NCI-H1092 treated with DMSO at 0.1 percent for 48 hours (cell line): ENCODE measurements around the gene WDR54.

Experiments used
- DNase-seq: peaks from one replicate; lab custom pipeline; 2025; lab: John Stamatoyannopoulos, UW

WDR54 gene, protein sequence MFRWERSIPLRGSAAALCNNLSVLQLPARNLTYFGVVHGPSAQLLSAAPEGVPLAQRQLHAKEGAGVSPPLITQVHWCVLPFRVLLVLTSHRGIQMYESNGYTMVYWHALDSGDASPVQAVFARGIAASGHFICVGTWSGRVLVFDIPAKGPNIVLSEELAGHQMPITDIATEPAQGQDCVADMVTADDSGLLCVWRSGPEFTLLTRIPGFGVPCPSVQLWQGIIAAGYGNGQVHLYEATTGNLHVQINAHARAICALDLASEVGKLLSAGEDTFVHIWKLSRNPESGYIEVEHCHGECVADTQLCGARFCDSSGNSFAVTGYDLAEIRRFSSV

DNA sequence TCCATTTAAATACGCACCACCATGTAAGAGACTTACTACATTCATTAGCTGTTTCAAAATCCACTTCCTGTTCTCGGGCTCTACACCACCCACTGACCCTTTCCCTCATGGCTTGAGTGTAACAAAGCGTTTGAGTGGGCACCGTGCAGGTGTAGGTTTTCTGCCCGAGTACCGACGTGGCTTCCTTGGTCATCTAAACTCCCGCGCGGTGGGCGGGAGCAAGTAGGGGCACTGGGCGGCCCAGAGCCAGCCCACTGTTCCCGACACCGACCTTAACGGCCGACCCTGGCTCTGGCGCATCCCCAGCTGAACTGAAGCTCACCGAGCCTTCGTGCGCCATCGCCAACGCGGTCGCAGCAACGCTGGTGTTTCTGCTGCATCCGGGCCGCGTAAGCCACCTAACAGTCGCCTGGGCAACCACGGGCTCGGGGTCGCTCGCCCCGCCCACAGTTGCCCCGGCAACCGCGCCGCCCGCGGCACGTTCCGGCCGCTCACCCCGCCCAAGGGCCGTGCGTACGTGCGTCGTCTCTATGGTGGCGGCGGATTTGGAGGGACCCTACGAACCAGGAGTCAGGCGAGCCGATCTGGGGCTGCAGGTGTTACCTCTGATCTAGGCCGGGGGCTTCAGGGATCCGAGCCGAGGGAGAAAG lies at the start of gene WDR54, which contains the start of gene C2orf81:
Gene WDR54 (plus strand): TSS at position 510 of the 650 bp plus-strand sequence. CDS start 424 bp downstream, outside the sequence.
Gene C2orf81 (minus strand): TSS at position 399 of the 650 bp plus-strand sequence. CDS start 59 bp downstream, at position 340.
- DNase-seq: peak; percentile 90

- DNase-seq: no peak
These were observed 48.9 kb upstream of the WDR54 start for GRCh38 chr2:74372674-74373073.

DNA sequence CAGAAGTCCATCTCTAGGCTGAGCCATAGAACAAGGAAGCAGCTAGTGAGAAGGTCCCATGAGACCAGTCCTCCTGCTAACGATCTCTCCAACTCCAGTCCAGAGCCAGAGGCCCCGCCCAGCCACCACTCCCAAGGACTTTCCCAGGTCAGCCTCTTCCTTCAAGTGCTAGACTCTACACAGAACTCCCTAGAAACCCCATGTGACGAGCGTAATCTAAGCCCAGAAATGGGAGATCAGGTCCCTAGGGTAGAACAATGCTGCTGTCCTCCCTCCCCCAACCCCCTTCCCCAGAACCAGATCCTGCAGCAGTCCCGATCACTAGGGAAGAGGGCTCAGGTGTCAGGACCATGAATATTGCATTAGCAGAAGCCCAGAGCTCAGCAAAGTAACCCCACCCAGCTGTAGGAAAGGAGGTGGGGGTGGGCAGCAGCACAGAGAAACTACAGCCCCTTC lies 48.3 kb upstream of the WDR54 start:
- peak; percentile 1 for DNase-seq

DNA sequence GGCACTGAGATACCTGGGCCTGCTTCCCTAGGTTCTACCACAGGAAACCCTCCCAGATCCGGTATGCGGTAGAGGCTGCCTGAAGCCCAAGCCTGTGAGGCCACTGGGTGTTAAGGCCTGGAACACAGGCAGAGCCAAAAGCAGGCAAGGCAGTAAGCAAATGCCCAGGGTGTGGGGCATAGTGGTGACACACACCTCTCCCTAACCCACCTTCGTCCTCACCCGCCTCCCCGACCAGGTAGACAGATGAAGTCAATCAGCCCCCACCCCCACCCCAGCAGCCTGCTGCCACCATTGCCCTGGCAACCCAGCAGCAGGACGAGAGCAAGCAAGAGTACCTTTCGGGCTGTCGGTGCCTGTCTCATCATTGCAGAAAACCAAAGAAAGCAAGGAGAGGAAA lies 47.5 kb upstream of the WDR54 start:
- no peak for DNase-seq

- DNase-seq: peak; percentile 90
These were observed 46.9 kb upstream of the WDR54 start for GRCh38 chr2:74374509-74375205.

GRCh38 chr2:74375838-74376237 lies 45.7 kb upstream of the WDR54 start:
- no peak for DNase-seq

- no peak for DNase-seq
These were observed 43.5 kb upstream of the WDR54 start for GRCh38 chr2:74378007-74378406.

GRCh38 chr2:74379851-74380789 lies 41.4 kb upstream of the WDR54 start, which contains the start of gene DCTN1:
TSS of gene DCTN1 (minus strand) at chr2:74380311. CDS start at chr2:74380037, 274 bp downstream.
- no peak for DNase-seq

DNA sequence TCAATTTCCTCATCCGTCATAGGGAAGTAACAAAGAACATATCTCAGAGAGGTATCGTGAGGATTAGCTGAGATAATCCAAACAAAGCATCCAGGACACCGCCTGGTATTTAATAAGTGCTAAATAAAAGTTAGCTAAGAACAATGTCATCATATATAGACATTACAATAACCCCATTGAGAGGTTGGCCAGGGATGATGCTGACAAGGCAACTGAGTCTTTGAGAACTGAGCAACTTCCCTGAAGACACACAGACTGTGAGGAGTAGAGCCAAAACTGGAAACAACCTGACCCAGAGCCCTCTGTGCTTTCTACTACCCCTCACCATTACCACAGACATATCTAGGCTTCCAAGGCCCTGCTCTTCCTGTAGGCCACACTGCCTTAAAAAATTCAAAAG lies 39.8 kb upstream of the WDR54 start:
- no peak for DNase-seq

DNA sequence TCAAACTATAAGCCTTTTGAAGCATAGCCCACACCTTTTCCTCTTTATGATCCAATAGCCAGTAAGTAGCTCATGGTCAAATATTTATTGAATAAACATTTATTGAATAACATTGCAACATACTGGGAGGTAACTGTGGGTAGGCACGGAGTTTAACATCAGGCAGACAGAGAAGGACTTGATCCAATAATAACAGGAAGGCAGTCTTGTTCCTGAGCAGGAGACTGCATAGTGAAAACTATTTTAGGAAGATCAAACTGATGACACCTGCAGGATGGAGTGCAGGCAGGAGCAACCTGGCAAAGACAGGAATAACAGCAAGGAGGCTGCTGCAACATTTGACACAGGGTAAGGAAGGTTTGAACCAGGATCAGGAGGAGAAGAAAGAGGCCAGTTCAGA lies 38.3 kb upstream of the WDR54 start:
- DNase-seq: no peak

DNA sequence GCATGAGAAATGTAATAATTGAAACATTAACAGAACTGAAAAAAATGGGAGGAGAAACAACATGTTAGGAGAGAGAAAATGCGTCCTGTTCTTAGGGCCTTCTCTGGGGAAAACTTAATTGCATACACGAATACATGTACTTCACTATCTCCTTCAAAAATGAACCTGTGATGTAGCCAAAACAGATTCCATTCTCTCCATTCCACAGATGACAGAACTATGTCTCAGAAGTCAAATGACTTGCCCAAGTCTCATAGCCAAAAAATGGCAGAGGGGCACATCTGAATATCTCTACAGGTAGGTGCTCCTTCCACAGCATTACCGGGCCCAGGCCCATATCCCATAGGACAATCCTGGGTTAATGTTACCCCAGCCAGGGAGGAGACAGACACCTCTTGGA lies 37.5 kb upstream of the WDR54 start:
- DNase-seq: no peak

GRCh38 chr2:74385396-74385795 lies 36.1 kb upstream of the WDR54 start:
- no peak for DNase-seq

GRCh38 chr2:74387346-74387745 lies 34.2 kb upstream of the WDR54 start:
- no peak for DNase-seq

GRCh38 chr2:74390606-74391005 lies 30.9 kb upstream of the WDR54 start:
- DNase-seq: no peak

- no peak for DNase-seq
These were observed 30.3 kb upstream of the WDR54 start for GRCh38 chr2:74391209-74391579.

GRCh38 chr2:74391580-74392448 lies 29.7 kb upstream of the WDR54 start:
- DNase-seq: peak; percentile 84

DNA sequence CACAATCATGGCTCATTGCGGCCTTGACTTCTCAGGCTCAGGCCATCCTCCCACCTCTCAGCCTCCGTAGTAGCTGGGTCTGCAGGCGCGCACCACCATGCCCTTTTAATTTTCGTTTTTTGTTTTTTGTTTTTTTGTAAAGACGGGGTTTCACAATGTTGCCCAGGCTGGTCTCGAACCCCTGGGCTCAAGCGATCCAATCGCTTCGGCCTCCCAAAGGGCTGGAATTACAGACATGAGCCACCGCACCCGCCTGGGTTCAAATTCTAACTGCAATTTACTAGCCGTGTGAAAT lies 29.1 kb upstream of the WDR54 start:
- DNase-seq: no peak

DNA sequence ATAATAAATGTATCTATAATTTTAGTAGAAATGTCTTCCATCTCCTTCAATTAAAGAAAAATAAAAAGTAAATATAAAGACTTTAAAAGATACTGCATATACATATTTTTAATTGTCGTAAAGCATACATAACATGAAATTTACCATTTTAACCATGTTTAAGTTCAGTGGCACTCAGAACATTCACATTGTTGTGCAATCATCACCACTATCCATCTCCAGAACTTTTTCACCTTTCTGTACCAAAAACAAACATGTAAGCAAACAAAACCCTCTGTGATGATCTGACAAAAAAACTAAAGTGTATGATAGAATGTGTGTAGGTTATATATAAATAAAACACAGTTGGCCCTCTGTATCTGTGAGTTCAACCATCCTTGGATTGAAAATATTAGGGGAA lies 28.0 kb upstream of the WDR54 start:
- no peak for DNase-seq

GRCh38 chr2:74396149-74396548 lies 25.4 kb upstream of the WDR54 start:
- DNase-seq: no peak

GRCh38 chr2:74399785-74400184 lies 21.7 kb upstream of the WDR54 start:
- DNase-seq: peak; percentile 2

GRCh38 chr2:74401891-74402290 lies 19.6 kb upstream of the WDR54 start:
- DNase-seq: no peak
